ENCODE results near the gene CAPZB.
A peak's percentile ranks its signal among the peaks of the same experiment; 100 is the strongest.

The CAPZB gene

DNA sequence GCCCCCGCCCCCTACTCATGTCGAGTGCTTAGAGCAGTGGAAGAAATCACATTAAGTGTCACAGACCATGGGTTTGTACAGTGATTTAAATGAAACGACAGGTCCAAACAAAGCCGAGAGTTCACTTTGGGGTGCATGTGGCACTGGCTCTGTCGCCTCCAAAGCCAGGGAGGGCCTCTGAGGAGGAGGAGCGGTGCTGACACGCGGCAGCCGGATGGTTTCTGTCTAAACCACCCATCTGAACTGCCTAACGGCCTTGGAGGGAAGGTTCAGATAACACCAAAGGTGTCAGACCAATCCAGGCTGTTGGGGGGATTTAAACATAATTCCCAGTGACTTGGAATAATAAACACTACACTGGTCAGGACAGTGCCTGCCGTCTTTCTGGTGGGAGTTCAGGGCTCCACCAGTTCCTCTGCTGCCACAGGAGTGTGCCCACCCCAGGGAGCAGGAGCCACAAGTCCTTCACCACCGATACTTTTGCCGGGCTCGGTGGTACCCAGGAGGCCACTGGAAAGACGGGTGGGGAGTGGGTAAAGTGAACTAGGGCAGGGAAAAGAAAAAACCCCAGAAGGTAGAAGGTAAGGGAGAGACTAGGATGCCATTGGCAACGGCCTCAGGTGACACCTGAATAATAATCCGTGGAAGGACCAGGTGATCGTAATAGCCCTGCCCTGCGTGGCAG, 95.0 kb downstream of the CAPZB start:
- Histone ChIP-seq H3K27ac (ENCODE audit: low read length) (peak overlapping the region; percentile 94), H3K4me2 (ENCODE audit: insufficient read depth, low read length) (peak overlapping the region; percentile 91), H2AFZ (ENCODE audit: low read depth, low read length) (no peak overlapping the region), H3K79me2 (ENCODE audit: insufficient read depth, low read length) (peaks cover 80% of the 10 kb centered on the region), H3K4me3 (ENCODE audit: low read depth in 1 of 2, low read length in 2 of 2) (peak overlapping the region in 1 of 2 experiments; percentile 55; a peak in 2 of 4 replicates), H3K9ac (ENCODE audit: low read depth, low read length) (peak overlapping the region; percentile 64), H3K9me3 (ENCODE audit: insufficient read depth, low read length, severe bottlenecking) (no peaks in the 10 kb centered on the region), H4K20me1 (ENCODE audit: insufficient read depth, low read length) (peaks cover 83% of the 10 kb centered on the region), H3K27me3 (ENCODE audit: insufficient read depth, low read length, poor library complexity) (no peaks in the 10 kb centered on the region), H3K36me3 (ENCODE audit: insufficient read depth, low read length) (peaks cover 5% of the 10 kb centered on the region), H3K4me1 (ENCODE audit: insufficient read depth, low read length) (peaks cover 43% of the 10 kb centered on the region)
- DNase-seq (no peak), ATAC-seq (ENCODE audit: insufficient read depth, low read depth) (no peak; the same call in 2 of the 3 replicates)
- no peak for TF ChIP-seq EZH2 (IDR thresholded peaks at IDR 0.05; ENCODE audit: borderline replicate concordance, low read depth, low read length, severe bottlenecking)

DNA sequence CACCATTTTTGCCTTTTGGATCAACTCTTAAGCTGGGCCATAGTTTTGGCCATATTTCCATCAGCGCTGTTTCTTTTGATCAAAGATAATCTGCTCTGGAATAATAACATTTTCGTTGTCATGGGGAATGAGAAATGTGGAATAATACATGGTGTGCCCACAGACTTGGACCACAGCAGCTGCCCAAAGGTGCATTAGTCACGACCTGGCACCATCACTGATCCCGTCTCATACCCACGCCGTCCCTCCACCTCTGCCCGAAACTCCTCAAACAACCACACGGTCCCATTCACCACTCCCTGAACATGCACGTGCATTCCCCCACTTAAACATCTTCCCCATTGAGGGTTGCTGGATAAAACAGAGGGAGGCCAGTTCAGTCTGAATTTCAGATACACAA, 96.4 kb downstream of the CAPZB start:
- H3K36me3 ChIP-seq (ENCODE audit: insufficient read depth, low read length) = peaks cover 18% of the 10 kb centered on the region
- H2AFZ ChIP-seq (ENCODE audit: low read depth, low read length) = no peak overlapping the region
- H3K27ac ChIP-seq (ENCODE audit: low read length) = no peak overlapping the region
- H4K20me1 ChIP-seq (ENCODE audit: insufficient read depth, low read length) = peaks cover 88% of the 10 kb centered on the region
- no peaks in the 10 kb centered on the region for H3K27me3 ChIP-seq (ENCODE audit: insufficient read depth, low read length, poor library complexity)
- no peaks in the 10 kb centered on the region for H3K9me3 ChIP-seq (ENCODE audit: insufficient read depth, low read length, severe bottlenecking)
- no peak overlapping the region for H3K4me2 ChIP-seq (ENCODE audit: insufficient read depth, low read length)
- TF ChIP-seq, protein P1, sequence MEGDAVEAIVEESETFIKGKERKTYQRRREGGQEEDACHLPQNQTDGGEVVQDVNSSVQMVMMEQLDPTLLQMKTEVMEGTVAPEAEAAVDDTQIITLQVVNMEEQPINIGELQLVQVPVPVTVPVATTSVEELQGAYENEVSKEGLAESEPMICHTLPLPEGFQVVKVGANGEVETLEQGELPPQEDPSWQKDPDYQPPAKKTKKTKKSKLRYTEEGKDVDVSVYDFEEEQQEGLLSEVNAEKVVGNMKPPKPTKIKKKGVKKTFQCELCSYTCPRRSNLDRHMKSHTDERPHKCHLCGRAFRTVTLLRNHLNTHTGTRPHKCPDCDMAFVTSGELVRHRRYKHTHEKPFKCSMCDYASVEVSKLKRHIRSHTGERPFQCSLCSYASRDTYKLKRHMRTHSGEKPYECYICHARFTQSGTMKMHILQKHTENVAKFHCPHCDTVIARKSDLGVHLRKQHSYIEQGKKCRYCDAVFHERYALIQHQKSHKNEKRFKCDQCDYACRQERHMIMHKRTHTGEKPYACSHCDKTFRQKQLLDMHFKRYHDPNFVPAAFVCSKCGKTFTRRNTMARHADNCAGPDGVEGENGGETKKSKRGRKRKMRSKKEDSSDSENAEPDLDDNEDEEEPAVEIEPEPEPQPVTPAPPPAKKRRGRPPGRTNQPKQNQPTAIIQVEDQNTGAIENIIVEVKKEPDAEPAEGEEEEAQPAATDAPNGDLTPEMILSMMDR (IDR thresholded peaks at IDR 0.05; ENCODE audit: borderline replicate concordance, extremely low read depth, low read length, poor library complexity, severe bottlenecking) = no peak
- no peak for TF ChIP-seq EZH2 (IDR thresholded peaks at IDR 0.05; ENCODE audit: borderline replicate concordance, low read depth, low read length, severe bottlenecking)
- peaks cover 68% of the 10 kb centered on the region for H3K79me2 ChIP-seq (ENCODE audit: insufficient read depth, low read length)
- ATAC-seq (ENCODE audit: insufficient read depth, low read depth) = no peak
- no peak for DNase-seq
- no peak overlapping the region for H3K4me3 ChIP-seq (ENCODE audit: low read depth in 1 of 2, low read length in 2 of 2)
- H3K9ac ChIP-seq (ENCODE audit: low read depth, low read length) = no peak overlapping the region
- H3K4me1 ChIP-seq (ENCODE audit: insufficient read depth, low read length) = peaks cover 40% of the 10 kb centered on the region

DNA sequence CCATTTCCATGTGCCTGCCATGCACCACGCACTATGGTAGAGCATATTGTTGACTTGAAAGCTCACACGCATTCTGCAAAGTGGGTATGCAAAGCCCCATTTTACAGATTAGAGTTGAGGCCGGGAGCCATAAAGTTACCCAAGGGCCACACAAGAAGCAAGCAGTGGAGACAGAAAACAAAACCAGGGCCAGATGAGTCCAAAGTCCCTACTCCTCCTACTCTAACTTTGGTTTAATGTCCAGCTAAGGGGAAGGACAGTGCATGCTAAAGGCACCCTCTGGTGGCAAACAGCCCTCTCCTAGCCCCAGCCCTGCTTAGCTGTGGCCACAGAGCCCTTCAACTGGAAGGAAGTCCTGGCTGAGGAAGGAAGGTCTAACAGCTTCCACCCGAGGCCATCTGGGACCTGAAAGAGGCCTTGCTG, 98.3 kb downstream of the CAPZB start:
- Histone ChIP-seq H3K79me2 (ENCODE audit: insufficient read depth, low read length) (peaks cover 52% of the 10 kb centered on the region), H3K9me3 (ENCODE audit: insufficient read depth, low read length, severe bottlenecking) (no peaks in the 10 kb centered on the region), H3K27me3 (ENCODE audit: insufficient read depth, low read length, poor library complexity) (no peaks in the 10 kb centered on the region), H3K27ac (ENCODE audit: low read length) (no peak overlapping the region), H3K36me3 (ENCODE audit: insufficient read depth, low read length) (peaks cover 26% of the 10 kb centered on the region), H3K4me2 (ENCODE audit: insufficient read depth, low read length) (no peak overlapping the region), H3K9ac (ENCODE audit: low read depth, low read length) (no peak overlapping the region), H3K4me1 (ENCODE audit: insufficient read depth, low read length) (peaks cover 21% of the 10 kb centered on the region), H4K20me1 (ENCODE audit: insufficient read depth, low read length) (peaks cover 72% of the 10 kb centered on the region), H3K4me3 (ENCODE audit: low read depth in 1 of 2, low read length in 2 of 2) (no peak overlapping the region), H2AFZ (ENCODE audit: low read depth, low read length) (no peak overlapping the region)
- no peak for TF ChIP-seq EZH2 (IDR thresholded peaks at IDR 0.05; ENCODE audit: borderline replicate concordance, low read depth, low read length, severe bottlenecking)
- TF ChIP-seq, protein P1 (IDR thresholded peaks at IDR 0.05; ENCODE audit: borderline replicate concordance, extremely low read depth, low read length, poor library complexity, severe bottlenecking) = no peak
- DNase-seq (no peak), ATAC-seq (ENCODE audit: insufficient read depth, low read depth) (no peak)

DNA sequence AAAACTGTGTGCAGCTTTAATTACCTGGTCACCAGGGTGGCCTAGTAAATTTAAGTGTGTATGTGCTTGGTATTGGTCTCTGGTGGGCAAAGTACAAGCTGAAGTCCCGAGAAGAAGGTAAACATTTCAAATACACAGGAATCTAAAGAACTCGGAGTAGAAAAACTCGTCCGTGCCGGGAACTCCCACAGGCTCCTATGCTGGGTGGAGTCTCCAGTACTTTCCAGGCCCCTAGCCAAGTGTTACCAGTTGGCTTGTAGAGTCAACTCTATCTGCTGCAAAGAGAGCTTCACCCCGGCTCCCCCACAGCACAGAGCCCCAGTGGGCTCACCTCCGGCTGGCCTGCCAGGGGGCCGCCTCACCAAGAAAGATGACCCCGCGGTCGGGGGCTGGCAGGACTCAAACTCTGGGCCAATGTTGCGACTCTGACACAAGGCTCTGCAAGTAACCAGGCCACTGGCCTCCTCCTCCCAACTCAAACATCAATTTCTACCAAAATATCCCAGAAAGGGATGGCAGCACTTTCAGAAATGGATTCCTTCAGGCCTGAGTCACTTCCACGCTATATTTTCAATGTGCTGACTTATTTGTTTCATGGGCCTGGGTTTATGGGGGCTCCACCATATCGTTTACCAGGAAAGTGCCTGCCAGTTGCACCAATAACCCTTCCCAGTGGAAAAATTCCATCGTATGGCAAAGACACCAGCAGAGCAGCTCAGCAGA, 99.3 kb downstream of the CAPZB start:
- H3K27ac ChIP-seq (ENCODE audit: low read length) = no peak overlapping the region
- no peaks in the 10 kb centered on the region for H3K27me3 ChIP-seq (ENCODE audit: insufficient read depth, low read length, poor library complexity)
- peaks cover 54% of the 10 kb centered on the region for H3K79me2 ChIP-seq (ENCODE audit: insufficient read depth, low read length)
- H2AFZ ChIP-seq (ENCODE audit: low read depth, low read length) = no peak overlapping the region
- no peak for ATAC-seq (ENCODE audit: insufficient read depth, low read depth)
- no peak for DNase-seq
- H3K4me2 ChIP-seq (ENCODE audit: insufficient read depth, low read length) = no peak overlapping the region
- H3K36me3 ChIP-seq (ENCODE audit: insufficient read depth, low read length) = peaks cover 33% of the 10 kb centered on the region
- peaks cover 72% of the 10 kb centered on the region for H4K20me1 ChIP-seq (ENCODE audit: insufficient read depth, low read length)
- H3K9ac ChIP-seq (ENCODE audit: low read depth, low read length) = no peak overlapping the region
- peaks cover 11% of the 10 kb centered on the region for H3K4me1 ChIP-seq (ENCODE audit: insufficient read depth, low read length)
- no peak for TF ChIP-seq EZH2 (IDR thresholded peaks at IDR 0.05; ENCODE audit: borderline replicate concordance, low read depth, low read length, severe bottlenecking)
- TF ChIP-seq, protein P1 (IDR thresholded peaks at IDR 0.05; ENCODE audit: borderline replicate concordance, extremely low read depth, low read length, poor library complexity, severe bottlenecking) = no peak
- H3K9me3 ChIP-seq (ENCODE audit: insufficient read depth, low read length, severe bottlenecking) = no peaks in the 10 kb centered on the region
- H3K4me3 ChIP-seq (ENCODE audit: low read depth in 1 of 2, low read length in 2 of 2) = no peak overlapping the region

Measured in DND-41 (cell line).